Pericardium fibroblast (primary cell): ENCODE results near the gene TRMT5. TPM values are rescaled to one million over a fixed set of nuclear protein-coding genes. Genes with fewer than 3 reads are reported as not detected.

Source experiments
- total RNA-seq: library from RNA; depleted of rRNA; stranded (reverse); fragments of >200 nt; gene quantifications from 2 replicates; pipeline ENCODE4 v1.2.3, GENCODE V29; 2015

TRMT5 gene, protein sequence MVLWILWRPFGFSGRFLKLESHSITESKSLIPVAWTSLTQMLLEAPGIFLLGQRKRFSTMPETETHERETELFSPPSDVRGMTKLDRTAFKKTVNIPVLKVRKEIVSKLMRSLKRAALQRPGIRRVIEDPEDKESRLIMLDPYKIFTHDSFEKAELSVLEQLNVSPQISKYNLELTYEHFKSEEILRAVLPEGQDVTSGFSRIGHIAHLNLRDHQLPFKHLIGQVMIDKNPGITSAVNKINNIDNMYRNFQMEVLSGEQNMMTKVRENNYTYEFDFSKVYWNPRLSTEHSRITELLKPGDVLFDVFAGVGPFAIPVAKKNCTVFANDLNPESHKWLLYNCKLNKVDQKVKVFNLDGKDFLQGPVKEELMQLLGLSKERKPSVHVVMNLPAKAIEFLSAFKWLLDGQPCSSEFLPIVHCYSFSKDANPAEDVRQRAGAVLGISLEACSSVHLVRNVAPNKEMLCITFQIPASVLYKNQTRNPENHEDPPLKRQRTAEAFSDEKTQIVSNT
- total RNA-seq = 6.3 and 6.4 TPM in 2 replicates

DNA sequence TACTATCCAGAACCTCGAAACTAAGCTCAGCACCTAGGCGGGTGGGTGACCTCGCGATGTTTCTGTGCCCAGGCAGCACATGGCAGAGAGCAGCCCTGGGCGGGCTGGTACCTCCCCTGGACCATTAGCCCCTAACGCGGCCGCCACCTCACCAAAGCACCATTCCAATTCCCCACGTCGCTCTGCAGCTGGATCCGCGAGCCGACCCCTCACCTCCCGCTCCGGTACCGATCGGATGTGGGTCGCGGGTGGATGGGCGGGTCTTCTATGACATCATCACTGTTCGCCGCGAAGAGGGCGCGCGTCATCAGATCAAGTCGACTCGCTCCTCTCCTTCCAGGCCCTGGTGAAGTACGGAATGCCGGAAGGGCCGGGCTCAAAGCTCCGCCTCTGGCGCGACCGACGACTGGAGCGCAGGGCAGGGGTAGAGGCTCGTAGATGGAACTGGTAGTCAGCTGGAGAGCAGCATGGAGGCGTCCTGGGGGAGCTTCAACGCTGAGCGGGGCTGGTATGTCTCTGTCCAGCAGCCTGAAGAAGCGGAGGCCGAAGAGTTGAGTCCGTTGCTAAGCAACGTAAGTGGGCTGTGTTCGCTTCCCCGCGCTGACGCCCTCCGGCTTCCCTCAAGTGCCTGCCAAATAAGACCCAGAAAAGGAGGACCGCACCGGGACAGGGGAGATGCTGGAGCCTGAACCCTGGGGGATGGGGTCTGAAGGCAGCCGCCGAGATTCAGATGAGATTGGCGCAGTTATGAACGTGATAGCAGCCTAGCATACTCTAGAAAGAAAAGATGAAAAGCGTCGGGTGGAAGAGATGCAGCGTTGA lies at the start of gene TRMT5, which contains the start of gene SLC38A6:
TSS of gene TRMT5 (minus strand) at position 269 of the 822 bp plus-strand sequence. CDS start at position 163, 106 bp downstream.
TSS of gene SLC38A6 (plus strand) at position 435 of the 822 bp plus-strand sequence. CDS start at position 468, 33 bp downstream.

Other genes starting within 250 kb of the TRMT5 start
- 23.5 and 24.6 TPM in 2 replicates for gene MNAT1, start 246.3 kb downstream of the TRMT5 start, total RNA-seq
- 14.0 and 16.0 TPM in 2 replicates for gene SLC38A6, start 166 bp upstream of the TRMT5 start, total RNA-seq